ENCODE measurements around the gene NR4A1.

Gene NR4A1

GRCh38 chr12:52050758-52051541 lies at the start of gene NR4A1:
Gene NR4A1, plus strand, starts transcription at chr12:52051442. Its CDS starts 2,887 bp downstream, at chr12:52054329.
- peak; percentile 96 for DNase-seq

DNA sequence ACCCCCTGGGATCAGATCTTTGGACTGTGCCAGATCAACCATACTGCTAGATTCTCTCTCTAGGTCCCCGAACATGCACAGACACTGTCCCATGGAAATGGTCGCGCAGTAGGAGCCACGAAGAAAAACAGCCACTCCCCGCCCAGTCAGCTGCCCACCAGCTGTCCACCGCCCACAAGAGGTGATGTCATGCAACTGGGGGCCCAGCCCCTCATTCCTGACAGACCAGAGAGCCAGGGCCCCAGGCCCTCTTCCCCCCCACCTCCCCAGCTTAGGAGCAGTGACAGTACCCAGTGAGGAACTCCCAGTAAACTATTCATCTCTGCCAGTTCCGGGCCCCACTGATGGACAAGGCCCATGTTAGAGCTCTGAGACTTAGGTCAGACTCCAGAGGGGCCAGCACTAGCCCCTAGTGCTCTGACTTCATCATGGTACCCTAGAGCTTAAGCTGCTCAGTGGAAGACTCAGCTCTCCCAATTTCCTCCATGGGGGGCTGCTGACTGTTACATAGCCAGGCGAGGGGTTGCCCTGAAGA lies 48.2 kb upstream of the NR4A1 start:
- no peak for DNase-seq

DNA sequence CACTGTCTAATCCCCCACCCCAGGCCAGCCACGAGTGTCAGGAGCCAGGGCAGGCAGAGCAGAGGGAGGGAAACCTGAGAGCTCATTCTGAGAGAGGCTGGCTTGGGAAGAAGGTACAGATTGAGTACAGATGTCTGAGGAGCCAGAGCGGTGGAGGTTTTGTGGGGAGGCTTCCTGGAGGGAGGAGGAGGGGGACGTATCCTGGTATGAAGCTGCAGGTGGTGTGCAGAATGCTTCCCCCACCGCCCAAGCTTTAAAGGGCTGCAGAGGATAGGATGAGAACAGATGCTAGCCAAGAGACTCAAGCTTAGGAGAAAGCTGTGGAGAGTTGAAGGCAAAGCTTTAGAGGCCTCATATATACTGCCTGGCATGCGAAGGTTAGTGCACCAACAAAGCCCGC lies 47.7 kb upstream of the NR4A1 start:
- DNase-seq = no peak

DNA sequence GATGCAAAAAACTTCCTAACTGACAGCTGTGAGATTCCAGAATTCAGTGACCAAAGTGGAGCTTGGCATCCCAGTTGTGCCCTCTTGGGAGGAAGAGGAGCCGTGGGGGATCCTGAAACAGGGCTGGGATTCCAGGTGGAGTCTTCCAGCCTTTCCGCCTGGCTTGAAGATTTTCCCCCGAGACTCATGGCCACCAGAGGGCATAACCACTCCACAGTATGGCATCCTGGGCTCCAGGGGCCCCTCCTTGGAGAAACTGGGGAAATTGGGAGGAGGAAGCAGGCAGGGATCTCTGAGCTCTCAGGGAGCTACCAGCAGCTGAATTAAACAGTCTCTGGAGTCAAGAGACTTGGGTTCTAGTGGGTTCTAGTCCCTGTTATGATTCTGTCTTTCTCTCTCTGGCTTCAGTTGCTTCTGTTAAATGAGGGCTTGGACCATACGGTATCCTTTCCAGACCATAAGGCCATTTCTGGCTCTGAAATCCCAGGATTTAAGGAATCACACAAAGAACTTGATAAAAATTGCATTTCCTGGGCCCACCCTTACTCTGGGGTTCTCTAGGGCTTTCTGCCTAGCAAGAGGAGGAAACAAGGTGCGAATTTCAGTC lies 47.1 kb upstream of the NR4A1 start:
- DNase-seq = no peak

- DNase-seq = no peak
Measured at GRCh38 chr12:52005218-52005902, 45.9 kb upstream of the NR4A1 start.

DNA sequence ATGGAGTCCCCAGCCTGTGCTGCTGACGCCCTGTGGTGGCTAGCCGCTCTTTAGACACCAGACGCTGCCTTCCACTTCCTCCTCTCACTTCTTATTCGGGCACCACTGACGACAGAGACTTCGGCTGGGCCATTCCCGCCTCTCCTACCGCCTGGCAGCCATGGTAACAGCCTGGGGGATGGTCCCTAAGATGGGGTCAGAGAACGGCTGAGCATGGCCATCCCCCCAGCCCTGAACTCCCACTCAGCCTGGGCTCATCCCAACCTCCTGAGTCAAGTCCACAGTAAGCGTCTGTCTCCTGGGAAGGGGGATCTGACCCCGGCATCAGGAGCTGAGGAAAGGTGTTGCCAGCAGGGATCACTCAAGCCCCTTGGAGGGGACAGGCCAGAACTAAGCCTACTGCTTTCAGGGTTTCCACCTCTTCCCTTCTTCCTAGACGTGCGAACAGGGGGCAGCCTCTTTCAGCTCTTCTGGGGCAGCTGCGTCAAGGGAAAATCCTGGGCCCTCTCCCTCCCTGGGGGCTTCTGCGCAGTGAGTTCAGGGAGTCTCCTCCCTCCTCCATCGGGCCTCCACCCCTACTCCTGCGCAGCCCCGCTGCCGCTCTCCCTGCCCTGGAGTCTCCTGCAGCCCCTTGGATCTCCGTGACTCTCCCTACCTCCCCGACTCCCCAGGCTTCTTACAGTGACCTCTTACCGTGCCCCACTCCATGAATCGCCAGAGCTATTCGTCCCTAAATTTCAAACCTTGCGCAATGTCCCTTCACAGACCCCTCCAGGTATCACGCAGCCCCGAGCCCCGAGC lies 45.1 kb upstream of the NR4A1 start:
- DNase-seq = no peak

DNA sequence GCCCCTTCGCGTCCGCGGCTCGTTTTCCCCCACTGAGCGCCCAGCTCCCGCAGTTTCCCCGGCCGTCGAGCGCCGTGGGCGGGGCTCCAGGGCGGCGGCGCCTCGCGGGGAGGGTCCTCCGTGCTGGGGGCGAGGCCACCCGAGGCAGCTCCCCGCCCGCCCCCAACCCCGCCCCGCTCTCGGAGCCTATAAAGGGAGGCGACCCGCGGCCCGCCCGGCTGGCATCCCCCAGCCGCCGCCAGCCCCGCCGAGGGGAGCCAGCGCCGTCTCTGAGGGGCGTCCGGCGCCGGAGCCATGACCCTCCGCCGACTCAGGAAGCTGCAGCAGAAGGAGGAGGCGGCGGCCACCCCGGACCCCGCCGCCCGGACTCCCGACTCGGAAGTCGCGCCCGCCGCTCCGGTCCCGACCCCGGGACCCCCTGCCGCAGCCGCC lies 44.5 kb upstream of the NR4A1 start, which contains the start of gene TAMALIN:
Gene TAMALIN, plus strand, starts transcription at position 221 of the 432 bp plus-strand sequence. Its CDS starts 74 bp downstream, at position 295.
- DNase-seq = peak; percentile 34

DNA sequence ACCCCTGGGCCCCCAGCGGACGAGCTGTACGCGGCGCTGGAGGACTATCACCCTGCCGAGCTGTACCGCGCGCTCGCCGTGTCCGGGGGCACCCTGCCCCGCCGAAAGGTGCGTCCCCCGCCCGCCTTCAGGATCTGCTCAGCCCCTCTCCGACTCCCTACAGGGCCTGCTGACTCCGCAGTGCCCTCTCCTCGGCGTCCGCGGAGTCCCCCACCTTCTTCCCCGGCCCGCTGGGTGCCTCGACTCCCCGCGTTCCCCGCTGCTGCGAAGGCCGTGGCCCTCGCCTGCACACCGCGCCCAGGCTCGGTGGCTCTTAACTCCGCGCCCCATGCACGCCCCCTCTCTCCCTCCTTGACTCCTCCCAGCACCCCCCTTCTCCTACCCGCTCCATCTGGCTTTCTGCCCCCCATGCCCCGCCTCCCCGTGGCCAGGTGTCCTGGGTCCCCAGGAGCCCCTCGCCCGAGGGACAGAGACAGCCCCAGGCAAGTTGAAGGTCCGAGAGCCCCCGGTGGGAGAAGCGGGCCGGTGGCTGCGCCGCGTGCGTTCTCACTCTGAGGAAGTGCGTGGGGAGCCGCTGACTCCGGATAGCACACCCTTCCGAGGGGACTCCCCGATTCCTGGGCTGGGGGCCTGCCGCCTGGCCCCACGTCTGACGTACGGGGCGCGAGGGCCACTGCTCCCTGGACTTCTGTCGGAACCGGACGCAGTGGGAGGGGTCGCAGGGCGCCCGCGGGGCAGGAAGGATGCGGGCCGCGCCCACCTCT lies 43.9 kb upstream of the NR4A1 start:
- DNase-seq = no peak

DNA sequence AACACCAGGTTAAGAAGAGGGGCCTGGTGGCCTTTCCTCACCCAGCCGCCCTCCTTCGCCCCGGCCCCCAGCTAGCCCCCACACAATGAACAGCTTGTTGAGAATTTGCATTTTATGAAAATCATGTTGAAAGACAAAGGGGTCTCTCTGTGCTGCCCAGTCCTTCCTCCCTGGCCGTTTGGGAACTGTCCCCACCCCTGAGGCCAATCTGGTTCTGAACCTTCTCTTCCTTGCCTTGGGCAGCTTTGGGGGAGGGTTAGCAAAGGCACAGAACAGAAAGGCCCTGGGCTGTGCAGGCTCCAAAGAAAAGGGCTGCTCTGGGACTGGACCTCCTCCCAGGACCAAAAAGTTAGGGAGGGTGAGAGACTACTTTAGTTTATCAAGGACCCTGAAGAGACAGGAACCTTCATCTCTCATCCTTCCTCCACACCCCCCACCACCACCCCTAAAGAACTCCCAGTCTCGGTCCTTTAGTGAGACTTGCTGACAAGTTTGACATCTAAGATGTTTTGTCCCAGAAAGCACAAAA lies 43.2 kb upstream of the NR4A1 start:
- DNase-seq = no peak

GRCh38 chr12:52009081-52009751 lies 42.0 kb upstream of the NR4A1 start:
- no peak for DNase-seq

DNA sequence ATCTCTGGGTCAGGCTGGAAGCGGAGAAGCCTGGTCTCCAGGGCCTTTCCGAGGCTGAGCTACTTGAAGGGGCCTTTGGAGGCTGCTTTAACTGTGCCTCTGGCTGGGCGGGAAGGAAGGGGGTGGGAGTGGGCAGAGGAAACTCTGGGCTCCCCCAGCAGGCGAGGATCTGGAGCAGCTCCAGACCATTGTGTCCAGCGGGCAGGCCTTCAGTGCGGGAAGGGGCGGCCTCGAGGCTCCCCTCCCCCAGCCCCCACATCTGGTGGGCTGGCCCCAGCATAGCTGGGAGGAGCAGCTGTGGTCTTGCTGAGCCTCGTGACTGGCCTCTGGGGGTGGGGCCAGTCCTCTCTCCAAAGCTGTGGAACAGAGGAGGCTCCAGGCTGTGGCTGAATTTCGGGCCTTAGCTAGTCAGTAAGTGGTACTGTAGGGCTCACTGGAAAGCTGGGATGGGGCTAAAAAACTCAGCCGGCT lies 41.1 kb upstream of the NR4A1 start:
- no peak for DNase-seq

- no peak for DNase-seq
Measured at GRCh38 chr12:52010692-52011601, 40.3 kb upstream of the NR4A1 start.

- no peak for DNase-seq
Measured at GRCh38 chr12:52011602-52012214, 39.5 kb upstream of the NR4A1 start.

DNA sequence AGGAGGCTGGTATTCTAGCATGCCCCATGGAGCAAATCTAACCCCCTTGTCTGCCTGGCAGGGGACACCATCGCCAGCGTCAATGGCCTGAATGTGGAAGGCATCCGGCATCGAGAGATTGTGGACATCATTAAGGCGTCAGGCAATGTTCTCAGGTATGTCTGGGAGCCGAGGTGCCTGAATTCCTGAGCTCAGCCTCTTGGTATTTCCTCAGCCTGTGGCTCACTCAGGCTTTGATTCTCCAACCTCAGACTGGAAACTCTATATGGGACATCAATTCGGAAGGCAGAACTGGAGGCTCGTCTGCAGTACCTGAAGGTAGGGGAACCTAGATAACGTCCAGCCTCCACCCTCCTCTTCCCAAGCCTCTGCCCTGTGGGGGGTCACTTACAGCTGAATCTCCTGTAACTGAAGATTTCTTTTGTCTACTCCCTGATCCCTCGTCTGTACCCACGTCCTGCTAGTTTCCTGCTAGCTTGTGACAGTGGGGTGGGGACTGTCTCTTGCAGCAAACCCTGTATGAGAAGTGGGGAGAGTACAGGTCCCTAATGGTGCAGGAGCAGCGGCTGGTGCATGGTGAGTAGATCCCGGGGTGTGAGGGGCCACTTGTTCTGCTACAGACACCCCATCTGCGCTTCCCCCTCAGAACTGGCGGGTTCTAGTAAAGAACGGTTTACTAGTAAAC lies 37.5 kb upstream of the NR4A1 start:
- DNase-seq = no peak

GRCh38 chr12:52014567-52015530 lies 36.4 kb upstream of the NR4A1 start:
- no peak for DNase-seq

- DNase-seq = no peak
Measured at GRCh38 chr12:52015532-52016041, 35.7 kb upstream of the NR4A1 start.

DNA sequence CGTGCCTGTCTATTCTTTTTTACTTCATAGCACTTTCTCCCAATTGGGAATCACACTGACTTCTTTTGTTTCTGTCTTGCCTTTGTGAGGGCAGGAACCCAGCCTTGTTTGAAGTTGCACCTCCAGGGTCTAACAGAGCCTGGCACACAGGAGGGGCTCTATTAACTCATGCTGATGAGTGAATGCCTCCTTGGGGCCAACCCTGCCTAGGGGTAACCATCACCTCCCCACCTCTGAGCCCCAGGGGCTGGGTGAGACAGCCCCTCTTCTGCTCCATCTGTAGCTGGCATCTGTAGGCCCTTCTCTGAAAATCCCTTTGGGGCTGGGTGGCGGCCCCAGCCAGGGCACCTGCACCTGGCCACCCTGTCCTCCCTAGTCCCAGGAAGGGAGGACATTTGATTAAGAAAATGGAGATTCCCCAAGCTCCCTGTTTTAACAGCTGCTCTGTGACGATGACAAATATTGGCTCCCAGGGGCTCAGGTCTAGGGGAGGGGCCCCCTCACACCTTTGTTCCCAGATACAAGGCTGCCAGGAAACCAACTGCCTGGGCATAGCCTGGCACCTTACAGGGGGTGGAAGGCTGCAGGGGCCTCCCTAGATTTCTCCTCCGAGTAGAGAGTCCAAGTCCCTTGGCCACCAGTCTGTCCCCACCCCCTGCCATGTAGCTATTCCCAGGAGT lies 32.7 kb upstream of the NR4A1 start:
- DNase-seq = no peak

All from activated CD4-positive, alpha-beta T cell treated with anti-CD3 and anti-CD28 coated beads, Interleukin-10, Interleukin-2, amounts not matched to agents 100 ng/mL and 50 ng/mL, durations not matched to agents 16 hours and 8 hours (primary cell).